ENCODE data around the gene DGCR2. TPM values are rescaled to one million over a fixed set of nuclear protein-coding genes. Genes with fewer than 3 reads are reported as not detected.

The DGCR2 gene
- total and polyA plus RNA-seq, 2 experiments from 2014 or later, result 18.5 to 83.0 TPM

DNA sequence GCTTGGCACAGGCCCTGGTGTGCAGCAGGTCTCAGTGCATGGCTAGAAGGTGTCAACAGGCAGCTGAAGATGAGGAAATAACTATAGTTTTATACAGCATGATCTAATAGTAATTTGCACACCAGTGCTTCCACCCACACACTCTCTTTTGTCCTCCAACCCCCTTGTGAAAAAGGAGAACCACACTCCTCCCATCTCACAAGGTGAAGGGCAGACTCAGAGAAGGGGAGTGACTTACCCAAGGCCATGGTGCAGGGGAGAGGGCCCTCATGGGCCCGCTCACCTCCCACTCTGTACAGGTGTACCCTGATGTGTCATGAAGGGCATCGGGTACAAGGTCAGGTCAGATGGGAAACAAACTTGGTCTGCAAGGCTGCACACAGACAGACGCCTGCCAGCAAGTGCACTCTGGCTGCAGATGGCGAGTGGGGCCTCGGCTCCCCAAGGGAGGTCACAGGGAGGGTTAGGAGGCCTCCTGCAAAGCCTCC, 53.4 kb downstream of the DGCR2 start (continued):
- TF ChIP-seq, protein P1, sequence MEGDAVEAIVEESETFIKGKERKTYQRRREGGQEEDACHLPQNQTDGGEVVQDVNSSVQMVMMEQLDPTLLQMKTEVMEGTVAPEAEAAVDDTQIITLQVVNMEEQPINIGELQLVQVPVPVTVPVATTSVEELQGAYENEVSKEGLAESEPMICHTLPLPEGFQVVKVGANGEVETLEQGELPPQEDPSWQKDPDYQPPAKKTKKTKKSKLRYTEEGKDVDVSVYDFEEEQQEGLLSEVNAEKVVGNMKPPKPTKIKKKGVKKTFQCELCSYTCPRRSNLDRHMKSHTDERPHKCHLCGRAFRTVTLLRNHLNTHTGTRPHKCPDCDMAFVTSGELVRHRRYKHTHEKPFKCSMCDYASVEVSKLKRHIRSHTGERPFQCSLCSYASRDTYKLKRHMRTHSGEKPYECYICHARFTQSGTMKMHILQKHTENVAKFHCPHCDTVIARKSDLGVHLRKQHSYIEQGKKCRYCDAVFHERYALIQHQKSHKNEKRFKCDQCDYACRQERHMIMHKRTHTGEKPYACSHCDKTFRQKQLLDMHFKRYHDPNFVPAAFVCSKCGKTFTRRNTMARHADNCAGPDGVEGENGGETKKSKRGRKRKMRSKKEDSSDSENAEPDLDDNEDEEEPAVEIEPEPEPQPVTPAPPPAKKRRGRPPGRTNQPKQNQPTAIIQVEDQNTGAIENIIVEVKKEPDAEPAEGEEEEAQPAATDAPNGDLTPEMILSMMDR (conservative IDR thresholded peaks at IDR 0.05; ENCODE audit: low read depth in 2 of 2), result no peak

GRCh38 chr22:19067696-19068348, 54.4 kb downstream of the DGCR2 start:
- Histone ChIP-seq H3K79me2 (replicated peaks; ENCODE audit: insufficient read depth) (peaks cover 7% of the 10 kb centered on the region), H3K4me3 (no peak overlapping the region), H4K20me1 (replicated peaks; ENCODE audit: insufficient read depth) (peaks cover 23% of the 10 kb centered on the region), H3K27ac (ENCODE audit: low read depth) (no peak overlapping the region), H3K4me2 (no peak overlapping the region), H3K4me1 (ENCODE audit: insufficient read depth) (no peaks in the 10 kb centered on the region), H3K27me3 (ENCODE audit: insufficient read depth) (no peaks in the 10 kb centered on the region), H3F3A (replicated peaks; ENCODE audit: low read depth) (no peaks in the 10 kb centered on the region), H3K9me2 (ENCODE audit: insufficient read depth) (no peaks in the 10 kb centered on the region), H2AFZ (no peak overlapping the region), H3K36me3 (ENCODE audit: insufficient read depth) (no peaks in the 10 kb centered on the region)
- Mint-ChIP-seq H3K27me3 (ENCODE audit: insufficient read depth, low read depth, poor library complexity) (no peaks in the 10 kb centered on the region), H3K4me1 (no peaks in the 10 kb centered on the region; the same call in 2 of the 3 replicates), H3K4me3 (no peak overlapping the region), H3K36me3 (ENCODE audit: low read depth) (peaks cover 33% of the 10 kb centered on the region), H3K27ac (no peak overlapping the region), H3K9me3 (no peaks in the 10 kb centered on the region)
- no peak for DNase-seq (ENCODE audit: low spot score)
- ATAC-seq, result no peak
- TF ChIP-seq ZNF331 (CRISPR knock-in tag; IDR thresholded peaks at IDR 0.05; ENCODE audit: low read depth) (no peak), ETS1 (IDR thresholded peaks at IDR 0.05) (no peak), EZH2phosphoT487 (IDR thresholded peaks at IDR 0.05; ENCODE audit: unreplicated experiment) (no peak), POLR2AphosphoS5 (IDR thresholded peaks at IDR 0.05; ENCODE audit: low read depth) (no peak)

DNA sequence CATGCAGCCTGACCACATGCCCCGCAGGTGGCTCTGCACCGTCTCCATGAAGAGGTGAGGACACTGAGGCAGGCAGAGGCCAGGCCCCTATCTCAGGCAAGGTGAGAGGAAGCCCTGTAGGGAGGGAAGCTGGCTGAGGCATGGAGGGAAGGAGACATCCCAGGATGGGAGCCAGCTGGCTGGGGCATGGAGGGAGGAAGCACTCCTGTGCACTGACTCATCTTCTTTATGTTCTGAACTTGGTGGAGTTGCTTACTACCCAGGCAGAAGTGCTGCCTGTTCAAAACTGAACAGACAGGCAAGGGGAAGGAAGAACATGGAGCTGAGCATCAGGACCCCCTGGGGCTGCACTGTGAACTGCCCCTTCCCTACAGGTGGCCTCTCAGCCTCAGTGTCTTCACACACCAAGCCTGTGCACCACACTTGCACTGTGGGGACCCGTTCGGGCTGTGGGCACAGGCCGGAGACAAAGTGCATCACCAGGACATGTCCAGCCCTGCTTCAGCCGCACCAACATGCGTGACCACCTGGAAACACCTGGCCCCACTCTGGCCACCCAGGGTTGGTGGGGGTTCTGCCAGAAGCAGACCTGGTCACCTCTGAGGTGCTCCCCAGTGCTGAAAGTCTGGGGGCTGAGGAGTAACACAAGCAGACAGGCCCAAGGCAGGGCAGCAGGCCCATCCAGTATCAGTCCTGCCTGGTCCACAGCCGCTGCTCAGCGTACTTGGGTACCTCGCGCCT, 55.5 kb downstream of the DGCR2 start:
- Histone ChIP-seq H3K9me2 (ENCODE audit: insufficient read depth) (no peaks in the 10 kb centered on the region), H3K4me2 (no peak overlapping the region), H3K27me3 (ENCODE audit: insufficient read depth) (no peaks in the 10 kb centered on the region), H3K4me1 (ENCODE audit: insufficient read depth) (no peaks in the 10 kb centered on the region), H3K27ac (ENCODE audit: low read depth) (no peak overlapping the region), H4K20me1 (replicated peaks; ENCODE audit: insufficient read depth) (peaks cover 16% of the 10 kb centered on the region), H3K4me3 (no peak overlapping the region), H3K36me3 (ENCODE audit: insufficient read depth) (no peaks in the 10 kb centered on the region), H3F3A (replicated peaks; ENCODE audit: low read depth) (no peaks in the 10 kb centered on the region), H3K79me2 (replicated peaks; ENCODE audit: insufficient read depth) (no peaks in the 10 kb centered on the region; the same call in none of the 2 replicates), H2AFZ (no peak overlapping the region)
- peaks cover 36% of the 10 kb centered on the region for H3K36me3 Mint-ChIP-seq (ENCODE audit: low read depth)
- no peaks in the 10 kb centered on the region; the same call in 2 of the 3 replicates for H3K4me1 Mint-ChIP-seq
- no peak overlapping the region for H3K27ac Mint-ChIP-seq
- H3K9me3 Mint-ChIP-seq, result no peaks in the 10 kb centered on the region
- H3K4me3 Mint-ChIP-seq, result no peak overlapping the region
- DNase-seq (ENCODE audit: low spot score), result no peak
- no peak for ATAC-seq
- H3K27me3 Mint-ChIP-seq (ENCODE audit: insufficient read depth, low read depth, poor library complexity), result no peaks in the 10 kb centered on the region
- TF ChIP-seq CREB1 (CRISPR knock-in tag; IDR thresholded peaks at IDR 0.05; ENCODE audit: low read depth) (no peak), JUNB (IDR thresholded peaks at IDR 0.05; ENCODE audit: unreplicated experiment) (no peak), ETS1 (IDR thresholded peaks at IDR 0.05) (no peak), REST (IDR thresholded peaks at IDR 0.05; ENCODE audit: unreplicated experiment) (no peak), POLR2AphosphoS5 (IDR thresholded peaks at IDR 0.05; ENCODE audit: low read depth) (no peak), ZNF114 (CRISPR knock-in tag; IDR thresholded peaks at IDR 0.05) (no peak), EZH2phosphoT487 (IDR thresholded peaks at IDR 0.05; ENCODE audit: unreplicated experiment) (no peak)
- TF ChIP-seq, protein P1 (conservative IDR thresholded peaks at IDR 0.05; ENCODE audit: low read depth in 2 of 2), result no peak

Data from GM23338 (cell line).